Activated T-cell treated with anti-CD3 and anti-CD28 coated beads for 4 hours (primary cell): ENCODE measurements around the gene KRTAP24-1.

ENCODE experiments used
- DNase-seq: peaks from one replicate; pipeline ENCODE4 v3.0.0-alpha.2; 2020

Gene KRTAP24-1, protein sequence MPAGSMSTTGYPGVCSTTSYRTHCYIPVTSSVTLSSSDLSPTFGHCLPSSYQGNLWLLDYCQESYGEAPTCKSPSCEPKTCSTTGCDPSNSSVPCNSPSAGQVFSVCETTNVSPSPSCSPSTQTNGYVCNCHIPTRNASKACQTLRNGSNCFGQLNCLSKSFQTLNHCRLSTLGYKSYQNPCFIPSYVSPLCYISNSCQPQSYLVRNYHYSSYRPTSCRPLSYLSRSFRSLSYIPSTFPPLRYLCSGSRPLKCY

DNA sequence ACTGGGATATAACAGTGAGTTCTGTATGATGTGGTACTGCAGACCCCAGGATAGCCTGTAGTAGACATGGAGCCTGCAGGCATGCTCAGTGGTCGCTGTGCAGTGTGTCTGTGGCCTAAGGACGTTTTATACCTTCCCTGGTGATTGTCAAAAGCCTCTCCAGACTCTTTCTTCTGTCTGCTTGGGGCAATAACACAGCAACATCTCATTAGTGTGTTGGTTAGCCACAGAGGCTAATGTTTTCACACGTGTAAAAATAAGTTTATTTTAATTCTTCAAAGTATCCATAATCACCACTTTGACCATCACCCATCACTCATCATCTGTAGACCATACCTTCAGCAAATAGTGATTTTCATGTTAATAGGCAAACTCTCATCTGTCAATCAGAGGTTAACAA is at the start of gene KRTAP24-1:
Gene KRTAP24-1, minus strand, starts transcription at position 101 of the 400 bp plus-strand sequence. Its CDS starts 18 bp downstream, at position 83.
- no peak for DNase-seq

DNA sequence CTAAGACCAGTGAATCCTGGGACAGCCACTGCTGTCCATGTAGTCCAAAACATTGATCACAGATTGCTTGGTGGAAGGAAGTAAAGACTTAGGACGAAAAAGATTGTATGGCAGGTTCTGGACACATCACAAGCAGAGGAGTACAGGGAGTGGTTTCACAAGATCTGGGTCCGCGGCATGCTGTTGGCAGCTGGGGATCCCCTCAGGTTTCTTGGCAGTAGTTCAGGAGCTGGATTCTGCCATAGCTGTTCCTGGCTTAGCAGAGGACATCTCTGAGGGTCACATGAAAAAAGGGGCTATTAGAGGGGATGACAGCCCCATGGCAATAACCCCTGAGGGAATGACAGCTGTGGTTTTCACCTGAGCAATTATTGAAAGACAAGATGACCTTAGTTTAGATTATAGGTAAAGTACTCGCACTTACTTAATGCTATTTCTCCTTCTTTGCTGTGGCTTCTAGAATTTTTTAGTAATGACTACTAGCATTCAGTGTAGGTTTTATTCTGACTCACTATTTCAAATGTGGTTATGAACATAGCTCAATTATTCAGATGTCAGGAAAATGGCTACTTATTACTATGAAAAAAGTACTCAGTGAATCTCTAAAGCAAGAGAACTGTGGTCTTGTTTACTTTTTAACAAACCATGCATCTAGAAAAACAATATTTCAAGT is 46.6 kb upstream of the KRTAP24-1 start:
- no peak for DNase-seq

DNA sequence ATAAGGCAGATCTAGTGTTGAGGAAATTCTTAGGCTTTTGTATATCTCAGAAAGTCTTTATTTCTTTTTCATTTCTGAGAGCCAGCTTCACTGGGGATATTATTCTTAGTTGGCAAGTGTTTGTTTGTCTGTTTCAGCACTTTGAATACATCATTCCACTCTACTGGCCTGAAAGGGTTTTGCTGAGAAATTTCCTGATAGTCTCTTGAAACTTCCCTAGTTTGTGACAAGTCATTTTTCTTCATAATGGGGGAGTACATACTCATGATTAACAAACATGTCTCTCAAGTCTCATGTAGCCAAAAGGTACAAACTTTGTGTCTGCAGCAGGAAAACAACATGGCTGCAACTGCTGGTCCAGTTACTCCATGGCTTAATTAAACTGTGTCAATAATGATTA is 43.6 kb upstream of the KRTAP24-1 start:
- no peak for DNase-seq

DNA sequence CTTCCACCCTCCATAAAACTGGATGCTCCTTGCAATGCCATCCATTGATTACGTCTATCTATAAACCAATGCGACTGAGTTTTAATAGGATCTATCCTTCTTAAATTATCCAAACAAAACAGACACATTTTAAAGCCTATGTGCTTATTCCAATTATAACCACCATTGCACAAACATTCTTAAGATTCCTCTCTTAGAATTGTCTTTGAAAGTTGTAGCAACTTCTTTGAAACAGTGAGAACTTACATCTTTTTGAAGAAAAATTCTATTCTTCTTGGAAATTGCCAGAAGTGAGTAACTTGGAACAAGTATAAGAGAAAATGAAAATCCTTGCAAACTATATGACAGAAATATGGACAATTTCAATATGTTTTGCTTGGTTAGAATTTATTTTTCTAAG is 37.5 kb upstream of the KRTAP24-1 start, which contains the start of gene KRTAP26-1:
Gene KRTAP26-1, minus strand, starts transcription at position 101 of the 400 bp plus-strand sequence. CDS start 280 bp downstream, outside the sequence.
- DNase-seq, result no peak

DNA sequence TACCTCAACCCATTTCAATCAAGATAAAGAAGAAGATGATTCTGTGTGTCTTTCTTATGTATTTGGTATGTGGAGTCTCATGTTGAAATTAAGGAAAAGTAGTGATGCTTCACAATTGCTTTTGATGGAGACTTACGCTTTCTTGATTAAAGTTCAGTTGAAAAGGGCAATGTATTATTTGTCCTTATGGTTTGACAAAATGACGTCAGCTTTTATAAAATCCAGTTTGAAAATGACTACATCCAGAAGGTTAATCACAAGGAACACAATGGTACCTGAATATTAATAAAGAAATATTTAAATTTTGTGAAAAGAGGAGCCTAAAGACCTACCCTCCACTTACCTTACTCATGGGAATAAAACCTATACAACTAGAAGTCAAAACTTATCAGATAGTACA is 33.0 kb upstream of the KRTAP24-1 start:
- no peak for DNase-seq

DNA sequence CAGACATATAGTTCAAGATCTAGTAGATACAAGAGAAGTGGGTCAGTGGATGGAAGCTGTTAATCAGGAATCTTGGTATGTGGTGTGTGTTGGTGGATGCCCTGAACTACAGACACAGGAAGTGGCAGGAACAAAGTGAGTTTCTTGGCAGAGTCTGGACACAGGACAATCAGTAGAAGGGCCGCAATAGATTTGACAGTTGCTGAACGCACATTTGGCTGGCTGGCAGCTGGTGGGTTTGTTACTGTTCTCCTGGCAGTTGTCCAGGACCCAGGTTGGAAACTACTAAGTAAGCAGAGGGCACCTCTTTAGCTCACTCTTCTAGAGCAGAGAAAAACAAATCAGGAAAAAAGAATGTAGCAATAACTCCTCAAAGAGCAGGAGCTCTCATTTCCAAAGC is 24.1 kb upstream of the KRTAP24-1 start:
- DNase-seq, result no peak

DNA sequence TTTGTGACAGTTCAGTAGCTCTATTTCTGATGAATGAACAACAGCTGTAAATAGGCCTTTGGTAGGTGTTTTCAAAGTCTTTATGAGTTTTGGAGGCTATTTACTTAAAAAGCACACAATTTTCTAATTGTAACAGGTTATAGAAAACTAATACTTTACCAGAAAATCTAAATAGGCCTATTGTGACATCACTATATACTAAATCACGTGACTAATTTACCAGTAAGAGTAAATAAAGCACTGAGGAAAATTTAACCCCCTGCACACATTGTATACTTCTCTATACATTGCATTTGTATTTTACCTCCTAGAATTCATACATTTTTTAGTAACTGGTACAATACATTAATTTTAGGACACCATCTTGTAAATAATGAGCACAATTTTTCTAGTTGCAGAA is 22.4 kb upstream of the KRTAP24-1 start:
- DNase-seq, result no peak

DNA sequence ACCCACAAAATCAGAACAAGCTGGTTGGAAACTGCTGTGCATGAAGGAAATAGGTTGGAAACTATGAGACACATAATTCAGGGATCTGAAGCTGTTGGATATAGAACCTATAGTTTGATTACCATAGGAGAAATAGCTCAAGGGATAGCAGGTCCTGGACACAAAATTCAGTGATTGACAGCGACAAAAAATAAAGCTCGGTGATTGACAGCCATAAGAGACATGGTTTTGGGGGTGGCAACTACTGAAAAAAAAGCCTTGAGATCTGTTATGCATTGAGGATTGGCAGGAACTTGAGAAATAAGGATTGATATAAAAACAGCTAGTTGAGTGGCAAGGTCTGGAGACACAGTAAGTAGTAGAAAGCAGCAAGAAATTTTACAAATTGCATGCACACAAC is 6.5 kb upstream of the KRTAP24-1 start, which contains the start of gene KRTAP25-1:
Gene KRTAP25-1, minus strand, starts transcription at position 300 of the 400 bp plus-strand sequence. Its CDS starts 24 bp downstream, at position 276.
- DNase-seq, result no peak

DNA sequence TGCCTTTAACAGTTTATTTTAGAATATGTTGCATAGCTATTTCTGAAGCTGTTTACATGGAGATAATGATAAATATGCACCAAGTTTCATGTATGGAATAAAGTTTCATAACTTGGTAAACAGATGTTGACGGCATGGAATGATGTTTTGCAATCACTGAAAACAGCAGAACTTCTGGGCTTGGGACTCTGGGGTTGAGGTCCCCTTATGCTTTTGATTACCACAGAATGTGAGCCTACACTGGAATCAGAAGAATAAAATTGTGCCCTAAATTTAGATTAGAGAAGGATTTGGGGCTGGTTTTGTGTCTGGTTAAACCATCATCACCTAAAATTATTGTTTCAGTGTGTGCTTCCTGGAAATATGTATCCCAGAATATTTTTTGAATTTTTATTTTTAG is 11.1 kb downstream of the KRTAP24-1 start:
- no peak for DNase-seq

DNA sequence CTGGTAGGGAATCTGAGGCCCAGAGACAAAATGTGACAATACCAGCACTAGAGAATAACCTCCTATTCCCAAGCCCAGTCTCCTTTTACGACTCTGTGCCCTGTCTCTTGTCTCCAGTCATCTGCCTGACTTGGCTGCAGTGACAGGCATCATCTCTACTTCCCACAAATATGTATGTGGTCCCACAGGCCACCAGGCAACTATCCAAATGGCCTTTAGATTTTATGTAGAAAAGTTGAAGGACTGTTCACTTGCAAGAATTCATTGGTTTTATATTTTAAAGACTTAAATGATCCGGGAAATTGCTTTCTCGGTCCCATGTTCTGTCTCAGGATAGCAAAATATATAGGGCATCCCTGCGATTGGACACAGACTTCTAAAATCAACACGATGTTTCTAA is 11.6 kb downstream of the KRTAP24-1 start:
- no peak for DNase-seq

DNA sequence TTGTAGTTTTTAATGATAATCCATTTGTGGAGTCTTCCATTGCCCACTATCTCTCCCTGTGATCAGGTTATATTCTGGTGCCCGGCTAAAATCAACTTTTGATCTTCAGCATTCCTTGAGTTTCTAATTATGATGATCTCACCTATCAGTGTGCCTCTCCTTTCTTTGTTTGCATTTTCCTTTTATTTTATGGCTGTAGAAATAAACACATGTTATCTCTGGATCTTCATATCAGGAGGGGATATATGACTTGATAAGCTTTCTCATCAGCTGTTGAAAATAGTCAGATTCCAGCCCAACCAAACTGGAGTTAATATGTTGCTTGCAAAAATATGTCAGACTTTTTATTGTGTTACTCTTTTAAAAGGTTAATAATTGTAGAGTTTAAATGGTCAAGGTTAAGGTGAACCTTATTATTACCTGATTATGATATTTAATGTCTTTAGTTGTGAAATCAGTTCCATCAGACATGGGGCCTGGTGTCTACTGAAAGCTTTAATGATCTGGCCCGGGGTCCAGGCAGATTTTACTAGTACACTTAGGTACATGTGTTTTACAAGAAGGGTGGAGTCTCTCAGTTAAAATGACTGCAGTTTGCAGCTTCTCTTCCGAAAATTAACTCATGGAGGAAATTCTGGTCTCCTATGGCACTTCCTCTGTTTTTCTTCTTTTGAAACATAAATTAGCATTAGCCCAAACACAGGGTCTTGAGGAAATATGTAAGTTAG is 12.8 kb downstream of the KRTAP24-1 start:
- DNase-seq, result no peak

DNA sequence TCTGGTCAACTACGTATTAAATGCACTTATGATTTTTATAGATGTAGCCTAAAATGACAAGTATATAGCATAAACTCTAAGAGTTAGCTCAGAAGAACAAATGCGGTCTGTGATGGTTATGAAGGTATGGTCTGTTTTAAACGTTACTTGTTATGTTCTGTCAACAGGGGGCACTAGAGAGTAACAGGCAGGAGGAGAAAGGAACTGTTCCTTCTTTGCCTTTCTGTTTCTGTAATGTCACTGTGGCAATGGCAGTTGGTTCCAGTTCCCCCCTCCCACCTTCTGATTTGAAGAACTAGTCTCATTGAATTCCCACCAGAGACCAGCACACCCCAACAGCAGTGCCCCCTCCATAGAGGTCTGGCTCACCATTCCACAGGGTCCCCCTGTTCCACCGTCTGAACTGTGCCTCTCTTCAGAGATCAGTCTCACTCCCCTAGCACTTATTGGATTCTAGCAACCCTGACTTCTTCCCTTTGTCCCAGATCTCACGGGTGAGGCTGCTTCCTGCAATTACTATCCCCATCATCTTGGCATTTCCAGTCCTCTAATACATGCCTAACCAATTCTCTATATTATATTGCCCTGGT is 14.0 kb downstream of the KRTAP24-1 start:
- DNase-seq, result no peak

DNA sequence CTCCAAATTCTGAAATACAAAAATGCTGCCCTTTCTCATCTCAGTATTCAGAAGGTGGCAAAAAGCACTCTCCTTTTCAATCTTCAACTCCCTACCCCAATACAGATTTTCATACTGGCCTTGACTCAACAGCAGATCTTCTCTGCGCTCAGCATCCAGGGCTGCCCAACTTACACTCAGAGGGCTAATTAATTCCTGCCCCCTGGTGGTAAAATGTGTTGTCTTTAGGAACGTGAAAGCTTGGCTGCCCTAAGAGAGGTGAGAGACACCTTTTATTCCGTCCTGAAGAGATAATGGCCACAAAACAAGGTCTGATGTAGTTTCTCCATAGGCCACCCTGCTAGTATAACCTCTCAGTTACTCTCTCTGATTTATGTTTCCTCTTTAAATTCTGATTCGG is 25.0 kb downstream of the KRTAP24-1 start:
- DNase-seq, result no peak

DNA sequence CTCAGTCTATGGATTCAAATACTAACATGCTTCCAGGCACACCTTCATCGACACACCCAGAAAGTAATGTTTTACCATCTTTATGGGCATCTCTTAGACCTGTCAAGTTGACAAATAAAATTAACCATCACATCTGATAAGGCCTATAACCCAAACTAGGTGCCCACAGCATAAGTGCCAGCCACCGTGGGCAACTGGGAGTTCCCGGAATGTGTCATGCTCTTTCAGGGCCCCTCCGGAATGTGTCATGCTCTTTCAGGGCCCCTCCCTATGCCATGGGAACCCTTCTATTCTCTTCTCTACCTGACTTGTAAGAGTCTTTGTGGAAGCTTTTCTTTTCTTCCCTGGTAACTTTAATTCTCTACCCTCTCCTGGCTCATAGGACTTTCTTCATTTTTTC is 26.6 kb downstream of the KRTAP24-1 start:
- DNase-seq, result no peak

DNA sequence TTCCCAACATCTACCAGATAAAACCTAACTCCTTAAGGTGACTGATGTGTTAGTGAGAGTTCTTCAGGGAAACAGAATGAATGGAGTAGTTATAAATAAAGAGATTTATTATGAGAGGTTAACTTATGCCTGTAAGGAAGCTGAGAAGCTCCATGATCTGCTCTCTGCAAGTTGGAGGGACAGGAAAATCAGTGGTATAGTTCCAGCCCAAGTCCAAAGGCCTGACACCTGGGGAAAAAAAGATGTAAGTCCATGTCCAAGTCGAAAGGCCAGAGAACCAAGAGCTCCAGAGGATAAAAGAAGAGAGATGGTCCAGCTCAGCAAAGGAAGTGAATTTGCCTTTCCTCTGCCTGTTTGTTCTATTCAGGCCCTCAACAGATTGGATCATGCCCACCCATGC is 27.1 kb downstream of the KRTAP24-1 start:
- DNase-seq, result no peak

DNA sequence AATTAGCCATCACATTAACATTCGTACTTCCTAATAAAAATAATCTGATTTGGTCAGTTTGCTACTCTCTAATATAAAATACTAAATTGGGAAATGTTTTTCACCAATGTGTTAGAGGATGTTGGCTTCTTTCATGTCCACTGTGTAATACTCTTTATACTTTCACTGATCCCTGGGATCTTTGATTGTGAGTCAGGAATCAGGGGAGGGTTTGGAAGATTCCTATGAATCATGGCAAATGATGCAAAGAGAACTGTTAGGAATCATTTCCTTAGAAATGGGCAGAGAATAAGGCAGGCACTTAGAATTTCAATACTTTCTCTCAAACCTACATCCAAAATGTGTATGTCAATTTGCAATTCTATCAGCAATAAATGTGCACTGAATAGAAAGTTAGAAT is 31.0 kb downstream of the KRTAP24-1 start:
- no peak for DNase-seq

DNA sequence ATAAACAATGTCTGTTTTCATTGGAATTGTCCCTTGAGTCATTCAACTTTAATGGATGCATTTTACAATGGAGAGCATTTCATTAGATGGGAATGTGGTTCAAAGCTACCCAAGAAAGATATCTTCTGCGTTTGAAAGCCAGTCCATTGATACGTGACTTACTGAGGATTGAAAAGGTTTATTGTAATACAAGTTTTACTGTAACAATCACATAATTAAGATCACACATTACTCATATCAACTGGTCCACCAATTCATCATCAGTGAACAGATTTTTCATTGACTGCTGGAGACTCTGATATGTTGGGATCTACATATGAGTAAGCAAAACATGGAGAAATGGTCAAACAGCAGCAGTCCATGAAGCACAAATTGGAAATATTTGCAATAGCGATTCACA is 32.8 kb downstream of the KRTAP24-1 start:
- no peak for DNase-seq

DNA sequence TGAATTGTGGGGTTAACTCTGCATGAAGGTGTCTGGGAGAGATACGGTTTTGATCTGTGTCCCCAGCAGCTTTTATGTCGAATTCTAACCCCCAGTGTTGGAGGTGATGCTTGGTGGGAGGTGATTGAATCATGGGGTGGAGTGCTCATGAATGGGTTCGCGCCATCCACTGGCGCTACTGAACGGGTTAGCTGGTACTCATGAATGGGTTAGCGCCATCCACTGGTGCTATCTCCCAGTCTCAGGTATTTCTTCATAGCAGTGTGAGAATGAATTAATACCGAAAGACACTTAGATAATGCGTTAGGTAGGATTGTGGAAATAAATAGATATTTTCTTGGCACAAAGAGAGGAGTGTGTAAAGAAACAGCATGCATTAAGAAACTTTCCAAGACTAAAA is 33.9 kb downstream of the KRTAP24-1 start:
- no peak for DNase-seq

DNA sequence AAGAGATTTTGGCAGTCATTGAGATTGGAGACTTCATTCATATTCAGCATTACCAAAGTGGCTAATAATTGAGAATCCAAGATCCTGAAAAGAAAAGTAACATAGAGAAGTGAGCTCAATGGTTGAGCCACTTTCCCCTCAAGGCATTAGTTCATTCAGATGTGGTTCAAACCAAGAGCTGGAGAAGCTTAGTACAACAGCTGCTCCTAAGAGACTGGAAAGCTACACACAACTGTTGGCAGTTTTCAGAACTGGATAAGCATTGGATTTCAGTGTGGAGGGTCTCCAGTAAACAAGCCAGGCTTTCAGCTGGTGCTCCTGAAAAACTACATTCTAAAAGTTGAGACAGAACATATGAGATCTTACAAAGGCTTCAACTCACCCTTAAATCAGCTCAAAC is 37.7 kb downstream of the KRTAP24-1 start:
- no peak for DNase-seq

DNA sequence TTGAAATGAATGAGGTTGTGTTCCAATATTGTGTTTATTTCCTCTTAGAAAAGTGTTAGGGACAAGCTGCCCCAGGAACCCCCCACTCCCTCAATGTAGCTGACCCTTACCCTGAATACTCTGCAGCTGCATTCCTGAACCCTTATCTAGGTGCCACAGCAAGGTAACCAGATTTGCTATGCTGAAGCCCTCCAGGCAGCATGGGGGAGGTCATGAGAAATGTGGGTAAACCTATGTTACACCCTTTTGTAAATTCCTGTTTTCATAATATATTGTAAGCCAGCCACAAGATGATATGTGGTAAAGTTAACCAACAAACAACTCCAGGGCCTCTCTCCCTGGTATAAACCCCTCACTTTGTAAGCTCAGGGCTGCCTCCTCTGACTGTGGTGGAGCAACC is 39.1 kb downstream of the KRTAP24-1 start:
- no peak for DNase-seq

DNA sequence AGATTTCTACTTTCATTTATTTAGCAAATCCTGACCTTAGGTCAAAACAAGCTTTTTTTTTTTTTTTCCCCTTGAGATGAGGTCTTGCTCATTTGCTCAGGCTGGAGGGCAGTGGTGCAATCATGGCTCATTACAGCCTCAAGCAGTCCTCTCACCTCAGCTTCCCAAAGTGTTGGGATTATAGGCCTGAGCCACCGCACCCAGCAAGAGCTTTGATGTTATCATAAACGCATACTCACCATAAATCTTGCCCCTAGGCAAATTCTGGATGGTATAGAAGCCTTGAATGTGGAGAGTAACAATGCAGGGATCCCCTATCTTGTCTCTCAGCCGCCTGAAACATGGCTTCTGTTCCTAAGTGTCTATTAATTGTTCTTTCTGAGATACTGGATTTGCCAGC is 42.1 kb downstream of the KRTAP24-1 start:
- no peak for DNase-seq

DNA sequence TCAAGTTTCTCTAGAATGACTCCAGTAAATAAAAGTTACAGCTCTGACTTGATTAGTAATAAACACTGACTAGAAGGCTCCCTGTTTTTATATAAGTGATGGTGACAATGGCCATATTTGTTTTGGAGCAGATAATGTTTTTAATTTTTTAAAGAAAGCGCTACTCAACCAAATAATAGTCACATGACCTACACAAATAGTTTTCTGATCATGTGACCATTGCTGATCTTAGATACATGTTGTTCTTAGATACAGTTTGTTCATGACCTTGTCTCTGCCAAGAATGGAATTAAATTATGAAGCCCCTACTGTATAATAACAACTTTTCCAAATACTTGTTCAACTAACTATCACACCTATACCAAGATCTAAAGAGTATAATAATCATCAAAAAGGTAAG is 44.6 kb downstream of the KRTAP24-1 start:
- DNase-seq, result no peak

DNA sequence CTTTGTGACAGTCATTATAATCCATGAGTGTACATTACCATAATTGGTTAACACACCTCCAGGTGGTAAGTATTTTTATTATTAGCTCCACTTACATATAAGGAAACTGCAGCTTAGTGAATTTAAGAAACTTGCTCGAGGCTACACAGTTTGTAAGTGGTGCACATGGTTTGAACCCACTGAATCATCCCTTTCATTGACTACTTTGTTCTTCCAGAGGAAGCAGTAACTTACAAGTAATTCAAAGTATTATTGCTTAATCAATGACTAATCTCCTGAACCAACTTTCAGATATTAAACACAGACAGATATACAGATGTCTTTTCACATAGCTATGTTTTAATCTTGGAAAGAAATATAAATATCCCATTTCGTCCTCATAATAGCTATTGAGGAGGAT is 48.1 kb downstream of the KRTAP24-1 start:
- DNase-seq, result no peak

DNA sequence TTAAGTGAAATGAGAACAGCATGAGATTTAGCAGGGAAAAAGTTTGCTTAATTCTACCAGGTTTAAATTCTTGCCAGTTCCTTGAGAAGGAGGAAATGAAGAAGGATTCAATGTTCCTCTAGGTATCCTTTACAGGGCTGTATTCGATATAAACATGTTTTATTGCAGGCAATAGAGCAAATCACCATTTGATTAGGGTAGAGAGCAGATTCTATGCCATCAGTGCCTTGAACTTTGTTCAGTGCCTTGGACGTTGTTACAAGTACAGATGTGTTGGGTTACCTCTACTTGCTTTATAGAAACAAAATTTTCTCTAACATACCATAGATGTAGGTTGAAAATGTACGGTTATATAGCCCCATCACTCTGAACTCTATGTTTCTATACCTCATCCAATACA is 48.7 kb downstream of the KRTAP24-1 start:
- no peak for DNase-seq
